Measurements from ENCODE around the gene SLC30A3.
"Not testable (repeated sequence)": the region's sequence is repeated elsewhere in the genome, so short reads cannot be mapped to it uniquely, and the experiment has no call there.

SLC30A3 gene

GRCh38 chr2:27270131-27270530 lies 7.3 kb upstream of the SLC30A3 start:
- no peak overlapping the region for H3K9ac ChIP-seq (ENCODE audit: low read depth, low read length)
- peaks cover 2% of the 10 kb centered on the region; the same call in 1 of the 2 replicates for H3K4me1 ChIP-seq (ENCODE audit: control insufficient read depth, insufficient read depth, low read length)
- H3K27me3 ChIP-seq (ENCODE audit: control insufficient read depth, insufficient read depth, low read length) = peaks cover 20% of the 10 kb centered on the region
- no peak overlapping the region for H3K4me3 ChIP-seq (ENCODE audit: low read depth, low read length)
- no peaks in the 10 kb centered on the region for H3K9me3 ChIP-seq (ENCODE audit: control insufficient read depth, insufficient read depth, low read length)
- no peak overlapping the region for H3K27ac ChIP-seq (ENCODE audit: low read depth, low read length)
- no peaks in the 10 kb centered on the region for H3K36me3 ChIP-seq (ENCODE audit: control insufficient read depth, insufficient read depth, low read length)

GRCh38 chr2:27268296-27268695 lies 5.4 kb upstream of the SLC30A3 start:
- H3K27ac ChIP-seq (ENCODE audit: low read depth, low read length); H3K4me3 ChIP-seq (ENCODE audit: low read depth, low read length); H3K9me3 ChIP-seq (ENCODE audit: control insufficient read depth, insufficient read depth, low read length); H3K9ac ChIP-seq (ENCODE audit: low read depth, low read length); H3K36me3 ChIP-seq (ENCODE audit: control insufficient read depth, insufficient read depth, low read length): not testable (repeated sequence)
- peaks cover 11% of the 10 kb centered on the region for H3K4me1 ChIP-seq (ENCODE audit: control insufficient read depth, insufficient read depth, low read length)
- peaks cover 38% of the 10 kb centered on the region for H3K27me3 ChIP-seq (ENCODE audit: control insufficient read depth, insufficient read depth, low read length)

GRCh38 chr2:27265536-27265870 lies 2.7 kb upstream of the SLC30A3 start:
- Histone ChIP-seq H3K27ac (ENCODE audit: low read depth, low read length) (no peak overlapping the region), H3K9ac (ENCODE audit: low read depth, low read length) (0 out of 2 replicates have a peak overlapping the region, but pooled peaks have one; percentile 34), H3K4me1 (ENCODE audit: control insufficient read depth, insufficient read depth, low read length) (peaks cover 21% of the 10 kb centered on the region), H3K36me3 (ENCODE audit: control insufficient read depth, insufficient read depth, low read length) (no peaks in the 10 kb centered on the region), H3K27me3 (ENCODE audit: control insufficient read depth, insufficient read depth, low read length) (peaks cover 66% of the 10 kb centered on the region), H3K4me3 (ENCODE audit: low read depth, low read length) (peak overlapping the region; percentile 69; the same call in 1 of the 2 replicates), H3K9me3 (ENCODE audit: control insufficient read depth, insufficient read depth, low read length) (no peaks in the 10 kb centered on the region)

GRCh38 chr2:27264753-27265535 lies 2.1 kb upstream of the SLC30A3 start:
- H3K4me1 ChIP-seq (ENCODE audit: control insufficient read depth, insufficient read depth, low read length) = peaks cover 21% of the 10 kb centered on the region
- H3K4me3 ChIP-seq (ENCODE audit: low read depth, low read length) = peak overlapping the region; percentile 69
- H3K36me3 ChIP-seq (ENCODE audit: control insufficient read depth, insufficient read depth, low read length) = no peaks in the 10 kb centered on the region
- H3K27ac ChIP-seq (ENCODE audit: low read depth, low read length) = no peak overlapping the region
- H3K9ac ChIP-seq (ENCODE audit: low read depth, low read length) = 0 out of 2 replicates have a peak overlapping the region, but pooled peaks have one; percentile 34
- peaks cover 72% of the 10 kb centered on the region for H3K27me3 ChIP-seq (ENCODE audit: control insufficient read depth, insufficient read depth, low read length)
- no peaks in the 10 kb centered on the region for H3K9me3 ChIP-seq (ENCODE audit: control insufficient read depth, insufficient read depth, low read length)

GRCh38 chr2:27264253-27264752 lies 1.5 kb upstream of the SLC30A3 start:
- Histone ChIP-seq H3K27me3 (ENCODE audit: control insufficient read depth, insufficient read depth, low read length) (peaks cover 75% of the 10 kb centered on the region), H3K9ac (ENCODE audit: low read depth, low read length) (0 out of 2 replicates have a peak overlapping the region, but pooled peaks have one; percentile 34), H3K4me3 (ENCODE audit: low read depth, low read length) (peak overlapping the region; percentile 69), H3K9me3 (ENCODE audit: control insufficient read depth, insufficient read depth, low read length) (no peaks in the 10 kb centered on the region), H3K27ac (ENCODE audit: low read depth, low read length) (no peak overlapping the region), H3K36me3 (ENCODE audit: control insufficient read depth, insufficient read depth, low read length) (no peaks in the 10 kb centered on the region), H3K4me1 (ENCODE audit: control insufficient read depth, insufficient read depth, low read length) (peaks cover 21% of the 10 kb centered on the region)

- no peaks in the 10 kb centered on the region for H3K9me3 ChIP-seq (ENCODE audit: control insufficient read depth, insufficient read depth, low read length)
- no peak overlapping the region for H3K9ac ChIP-seq (ENCODE audit: low read depth, low read length)
- H3K4me3 ChIP-seq (ENCODE audit: low read depth, low read length) = peak overlapping the region; percentile 69
- peaks cover 21% of the 10 kb centered on the region for H3K4me1 ChIP-seq (ENCODE audit: control insufficient read depth, insufficient read depth, low read length)
- H3K27ac ChIP-seq (ENCODE audit: low read depth, low read length) = no peak overlapping the region
- H3K27me3 ChIP-seq (ENCODE audit: control insufficient read depth, insufficient read depth, low read length) = peaks cover 75% of the 10 kb centered on the region
- no peaks in the 10 kb centered on the region for H3K36me3 ChIP-seq (ENCODE audit: control insufficient read depth, insufficient read depth, low read length)
Observed at GRCh38 chr2:27263287-27264252, 723 bp upstream of the SLC30A3 start.

- Histone ChIP-seq H3K9ac (ENCODE audit: low read depth, low read length) (no peak overlapping the region), H3K4me1 (ENCODE audit: control insufficient read depth, insufficient read depth, low read length) (peaks cover 21% of the 10 kb centered on the region), H3K27me3 (ENCODE audit: control insufficient read depth, insufficient read depth, low read length) (peaks cover 72% of the 10 kb centered on the region), H3K27ac (ENCODE audit: low read depth, low read length) (no peak overlapping the region), H3K9me3 (ENCODE audit: control insufficient read depth, insufficient read depth, low read length) (no peaks in the 10 kb centered on the region), H3K36me3 (ENCODE audit: control insufficient read depth, insufficient read depth, low read length) (no peaks in the 10 kb centered on the region), H3K4me3 (ENCODE audit: low read depth, low read length) (peak overlapping the region; percentile 69)
Observed at GRCh38 chr2:27261926-27262298, 935 bp downstream of the SLC30A3 start.

GRCh38 chr2:27261241-27261925 lies 1.5 kb downstream of the SLC30A3 start:
- H3K4me1 ChIP-seq (ENCODE audit: control insufficient read depth, insufficient read depth, low read length) = peaks cover 21% of the 10 kb centered on the region
- H3K27ac ChIP-seq (ENCODE audit: low read depth, low read length) = no peak overlapping the region
- H3K9ac ChIP-seq (ENCODE audit: low read depth, low read length) = no peak overlapping the region
- H3K27me3 ChIP-seq (ENCODE audit: control insufficient read depth, insufficient read depth, low read length) = peaks cover 68% of the 10 kb centered on the region
- H3K36me3 ChIP-seq (ENCODE audit: control insufficient read depth, insufficient read depth, low read length) = no peaks in the 10 kb centered on the region
- no peaks in the 10 kb centered on the region for H3K9me3 ChIP-seq (ENCODE audit: control insufficient read depth, insufficient read depth, low read length)
- peak overlapping the region; percentile 69 for H3K4me3 ChIP-seq (ENCODE audit: low read depth, low read length)

- H3K4me1 ChIP-seq (ENCODE audit: control insufficient read depth, insufficient read depth, low read length) = peaks cover 8% of the 10 kb centered on the region
- H3K9me3 ChIP-seq (ENCODE audit: control insufficient read depth, insufficient read depth, low read length) = no peaks in the 10 kb centered on the region
- 0 out of 2 replicates have a peak, but pooled peaks cover 5% of the 10 kb centered on the region for H3K36me3 ChIP-seq (ENCODE audit: control insufficient read depth, insufficient read depth, low read length)
- no peak overlapping the region for H3K9ac ChIP-seq (ENCODE audit: low read depth, low read length)
- H3K27ac ChIP-seq (ENCODE audit: low read depth, low read length) = no peak overlapping the region
- no peak overlapping the region for H3K4me3 ChIP-seq (ENCODE audit: low read depth, low read length)
- peaks cover 34% of the 10 kb centered on the region for H3K27me3 ChIP-seq (ENCODE audit: control insufficient read depth, insufficient read depth, low read length)
Observed at GRCh38 chr2:27258051-27258450, 4.8 kb downstream of the SLC30A3 start.

- H3K9ac ChIP-seq (ENCODE audit: low read depth, low read length) = no peak overlapping the region
- no peak overlapping the region for H3K4me3 ChIP-seq (ENCODE audit: low read depth, low read length)
- peaks cover 23% of the 10 kb centered on the region for H3K27me3 ChIP-seq (ENCODE audit: control insufficient read depth, insufficient read depth, low read length)
- H3K9me3 ChIP-seq (ENCODE audit: control insufficient read depth, insufficient read depth, low read length) = no peaks in the 10 kb centered on the region
- peaks cover 8% of the 10 kb centered on the region for H3K4me1 ChIP-seq (ENCODE audit: control insufficient read depth, insufficient read depth, low read length)
- H3K36me3 ChIP-seq (ENCODE audit: control insufficient read depth, insufficient read depth, low read length) = 0 out of 2 replicates have a peak, but pooled peaks cover 5% of the 10 kb centered on the region
- no peak overlapping the region for H3K27ac ChIP-seq (ENCODE audit: low read depth, low read length)
Observed at GRCh38 chr2:27256855-27257454, 5.9 kb downstream of the SLC30A3 start.
